ENCODE data around the gene RHBG.

RHBG gene

GRCh38 chr1:156386949-156387869 is 18.2 kb downstream of the RHBG start:
- DNase-seq: no peak

GRCh38 chr1:156387870-156388173 is 18.8 kb downstream of the RHBG start:
- DNase-seq: no peak

DNA sequence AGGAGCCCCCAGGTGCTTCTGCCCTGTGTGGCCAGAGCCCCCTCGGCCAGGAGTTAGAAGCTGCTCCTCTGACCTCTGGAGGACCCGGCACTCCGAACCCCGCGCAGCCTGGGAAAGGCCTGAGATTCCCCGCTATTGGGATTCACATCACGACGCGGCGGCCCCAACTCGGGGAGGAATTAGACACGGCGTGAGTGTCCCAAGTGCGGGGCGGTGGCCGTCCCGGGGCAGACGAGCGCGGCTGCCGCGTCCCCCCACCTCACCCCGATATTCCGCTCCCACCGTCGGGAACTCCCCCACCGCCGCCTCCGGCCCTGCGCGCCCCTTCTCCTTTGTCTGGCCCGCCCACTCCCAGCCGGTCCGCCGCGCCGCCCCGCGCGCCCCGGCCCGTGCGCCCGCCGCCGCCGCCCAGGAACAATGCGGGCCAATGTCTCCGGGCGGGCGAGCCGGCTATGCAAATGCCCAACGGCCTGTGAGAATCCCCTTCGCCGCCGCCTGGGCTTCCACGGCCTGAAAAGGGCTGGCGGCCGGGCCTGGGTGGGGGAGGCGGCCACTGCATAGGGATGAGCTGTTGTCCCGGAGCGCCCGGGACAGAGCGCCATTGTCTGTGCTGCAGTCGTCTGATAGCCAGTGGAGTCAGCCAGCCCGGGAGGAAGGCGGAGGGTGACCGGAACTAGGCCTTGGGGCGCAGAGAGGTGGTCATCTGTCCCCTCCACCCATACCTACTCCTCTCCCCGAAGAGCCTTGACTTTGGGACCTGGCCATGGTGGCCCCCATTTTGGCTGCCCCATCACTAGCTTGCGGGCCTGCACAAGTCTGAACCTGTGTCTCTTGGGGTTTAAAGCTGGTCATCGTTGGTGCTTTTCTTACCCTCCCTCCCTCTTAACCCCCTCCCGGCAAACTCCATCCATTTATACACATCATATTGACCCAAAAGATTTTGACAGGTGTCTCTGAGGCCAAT is 19.4 kb downstream of the RHBG start:
- DNase-seq: no peak

GRCh38 chr1:156389311-156389710 is 20.3 kb downstream of the RHBG start:
- DNase-seq: no peak

DNA sequence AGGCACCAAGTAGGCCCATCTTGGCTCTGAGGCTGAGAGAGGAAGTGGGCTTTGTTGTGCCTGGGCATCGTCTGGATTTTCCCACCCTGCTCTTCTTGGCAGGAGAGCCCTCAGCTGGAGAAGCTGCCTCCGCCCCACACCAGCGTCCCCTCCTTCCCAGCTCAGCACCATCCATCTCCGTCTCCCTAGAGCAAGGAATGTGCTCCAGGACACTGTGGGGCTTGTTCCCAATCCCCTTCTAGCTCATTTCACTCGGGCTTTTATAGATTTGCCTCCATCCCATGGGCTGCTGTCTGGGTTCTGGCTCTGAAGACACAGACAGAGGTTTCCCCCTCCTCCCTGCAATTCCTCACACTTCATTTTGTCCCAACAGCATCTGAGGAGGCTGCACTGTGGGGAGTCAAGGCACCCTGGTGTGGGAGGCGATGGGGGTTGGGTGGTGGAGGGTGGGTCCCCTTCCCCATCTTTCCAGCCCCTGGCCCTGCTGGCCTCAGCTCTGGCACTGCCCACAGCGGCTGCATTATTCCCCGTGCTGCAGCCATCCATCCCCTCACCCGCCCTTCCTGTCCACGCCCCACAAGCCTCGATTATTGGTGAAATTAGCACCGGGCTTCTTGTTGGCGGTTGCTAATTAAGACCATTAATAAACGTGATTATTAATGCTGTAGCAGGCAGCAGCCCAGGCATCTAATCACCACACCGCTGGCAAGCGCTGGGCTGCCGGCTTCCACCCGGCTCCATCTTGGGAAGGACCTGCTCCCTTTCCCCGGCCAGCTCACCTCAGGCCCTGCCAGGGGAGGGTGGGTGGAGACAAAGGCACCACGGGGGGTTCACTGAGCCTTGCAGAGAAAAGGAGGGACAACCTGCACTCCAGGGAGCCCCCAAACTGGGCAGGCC is 21.7 kb downstream of the RHBG start:
- DNase-seq: no peak

GRCh38 chr1:156391366-156391677 is 22.3 kb downstream of the RHBG start:
- DNase-seq: no peak

DNA sequence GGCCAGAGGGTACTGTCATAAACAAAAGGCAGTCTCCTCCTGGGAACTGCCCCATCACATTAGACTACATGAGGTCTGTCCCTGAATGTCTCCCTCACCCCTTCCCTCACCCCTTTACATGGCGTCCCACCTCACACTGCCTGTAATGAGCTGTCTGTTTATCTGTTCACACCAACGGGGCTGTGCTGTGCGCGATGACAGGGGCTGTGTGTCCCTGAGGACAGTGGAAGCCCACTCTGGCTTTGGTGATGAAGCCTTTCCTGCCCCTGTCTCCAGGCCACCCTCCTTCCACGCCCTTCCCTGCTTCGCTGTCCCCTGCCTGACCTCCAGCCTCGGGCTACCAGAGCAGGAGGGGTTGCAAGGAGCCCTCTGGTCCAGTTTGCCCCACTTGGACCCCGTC is 22.7 kb downstream of the RHBG start:
- no peak for DNase-seq

GRCh38 chr1:156392452-156392853 is 23.4 kb downstream of the RHBG start:
- no peak for DNase-seq

- DNase-seq: no peak
These were observed 24.1 kb downstream of the RHBG start for GRCh38 chr1:156393095-156393494.

- DNase-seq: no peak
These were observed 25.1 kb downstream of the RHBG start for GRCh38 chr1:156394082-156394481.

DNA sequence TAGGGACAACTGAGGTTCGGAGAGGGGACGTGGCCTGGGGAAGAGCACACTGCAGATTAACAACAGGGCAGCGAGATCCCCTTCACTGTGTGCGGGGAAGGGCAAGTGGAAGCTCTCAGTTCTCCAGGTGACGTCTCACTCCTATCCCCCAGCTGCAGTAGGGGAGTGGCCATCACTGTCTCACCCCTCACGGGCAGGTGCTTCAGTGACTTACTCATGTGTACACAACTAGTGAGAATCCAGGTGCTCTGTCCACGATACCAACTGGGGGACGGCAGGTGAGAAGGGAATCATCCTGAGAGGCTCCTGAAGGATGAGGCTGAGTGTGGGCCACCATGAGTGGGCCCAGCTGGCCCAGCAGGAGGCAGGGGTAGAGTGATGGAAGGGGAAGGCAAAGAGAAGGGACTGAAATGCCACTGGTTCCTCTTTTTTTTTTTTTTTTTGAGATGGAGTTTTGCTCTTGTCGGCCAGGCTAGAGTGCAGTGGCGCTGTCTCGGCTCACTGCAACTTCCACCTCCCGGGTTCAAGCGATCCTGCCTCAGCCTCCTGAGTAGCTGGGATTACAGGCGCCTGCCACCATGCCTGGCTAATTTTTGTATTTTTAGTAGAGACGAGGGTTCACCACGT is 25.9 kb downstream of the RHBG start:
- DNase-seq: no peak

GRCh38 chr1:156399355-156400125 is 30.5 kb downstream of the RHBG start:
- no peak for DNase-seq

DNA sequence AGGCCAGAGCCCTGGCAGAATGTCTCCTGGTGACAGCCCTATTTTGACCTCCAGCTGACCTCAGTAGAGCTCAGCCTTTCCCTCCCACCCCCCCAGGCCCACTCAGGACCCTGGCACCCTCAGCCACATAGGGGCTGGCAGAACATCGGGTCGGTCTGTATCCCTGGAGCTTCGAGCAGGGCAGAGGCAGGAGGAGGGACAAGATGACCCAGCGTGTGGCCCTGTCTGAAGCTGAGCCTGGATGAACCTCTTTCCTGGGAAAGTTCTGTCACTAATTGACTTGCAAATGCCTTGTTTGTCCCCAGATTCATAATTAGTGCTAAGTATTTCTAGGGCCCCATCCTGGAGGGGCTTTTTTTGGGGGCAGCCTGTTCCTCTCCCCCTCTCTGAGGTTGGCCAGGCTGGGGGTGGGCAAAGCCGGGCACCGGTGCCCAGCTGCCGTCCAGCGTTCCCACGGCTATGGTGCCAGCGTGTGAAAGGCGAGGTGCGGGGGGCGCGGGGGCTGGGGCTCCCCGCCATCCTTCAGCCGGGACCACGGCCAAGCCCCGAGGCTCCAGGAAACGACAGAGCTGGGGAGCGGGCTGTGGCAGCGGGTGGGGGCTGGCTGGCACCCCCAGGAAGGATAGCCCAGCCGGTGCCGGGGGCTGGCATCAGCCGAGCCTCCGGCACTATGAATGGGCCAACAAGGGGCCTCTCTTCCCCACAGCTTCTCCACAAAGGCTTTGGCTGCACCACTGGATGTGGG is 31.4 kb downstream of the RHBG start:
- no peak for DNase-seq

- no peak for DNase-seq
These were observed 32.1 kb downstream of the RHBG start for GRCh38 chr1:156401041-156401574.

DNA sequence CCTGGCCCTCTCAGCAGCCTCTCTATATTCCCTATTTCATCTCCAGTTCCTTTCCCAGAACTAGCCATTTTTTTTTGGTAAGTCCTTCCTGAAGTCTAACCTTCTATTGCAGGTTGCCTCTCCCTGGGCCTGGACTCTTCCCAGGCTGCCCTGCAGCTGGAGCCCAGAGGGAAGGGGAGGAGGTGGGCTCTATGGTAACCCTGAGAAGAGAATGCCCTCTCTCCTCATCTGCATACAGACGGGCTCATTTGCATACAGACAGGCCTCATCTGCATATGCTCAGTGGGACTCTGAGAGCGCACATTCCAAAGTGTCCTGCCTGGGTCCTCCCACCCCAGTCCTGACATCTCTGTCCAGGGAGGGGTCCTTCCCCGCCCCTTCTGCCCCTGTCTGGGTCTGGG is 32.7 kb downstream of the RHBG start:
- no peak for DNase-seq

GRCh38 chr1:156402331-156403020 is 33.5 kb downstream of the RHBG start:
- DNase-seq: no peak

GRCh38 chr1:156405670-156406069 is 36.7 kb downstream of the RHBG start:
- DNase-seq: no peak

GRCh38 chr1:156406251-156406650 is 37.2 kb downstream of the RHBG start:
- no peak for DNase-seq

GRCh38 chr1:156407344-156407743 is 38.3 kb downstream of the RHBG start:
- no peak for DNase-seq

DNA sequence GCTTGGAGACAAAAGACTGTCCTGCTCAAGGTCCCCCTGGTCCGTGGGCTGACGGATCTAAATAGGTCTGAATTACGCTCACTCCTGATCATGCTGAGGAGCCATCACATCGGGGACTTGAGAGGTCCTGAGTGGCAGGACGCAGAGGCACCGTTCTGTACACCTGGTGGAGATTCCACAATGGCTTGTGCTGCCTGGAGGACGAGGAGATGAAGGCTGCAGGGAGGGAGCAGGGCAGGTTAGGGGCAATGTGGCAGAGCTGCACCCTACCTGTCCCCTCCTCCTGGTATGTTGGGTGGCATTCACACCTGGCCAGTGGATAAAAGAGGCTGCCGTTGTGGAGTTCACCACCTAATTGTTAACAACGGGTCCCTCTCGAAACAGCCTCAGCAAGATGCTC is 38.7 kb downstream of the RHBG start:
- DNase-seq: no peak
